Measurements from ENCODE around the gene MCC.
A peak's percentile ranks its signal among the peaks of the same experiment; 100 is the strongest.
"Not testable (repeated sequence)": the region's sequence is repeated elsewhere in the genome, so short reads cannot be mapped to it uniquely, and the experiment has no call there.

MCC gene

GRCh38 chr5:113490317-113490716 is 2.1 kb upstream of the MCC start:
- DNase-seq (ENCODE audit: low spot score), result no peak

GRCh38 chr5:113489299-113489698 is 1.0 kb upstream of the MCC start:
- DNase-seq (ENCODE audit: low spot score), result no peak

GRCh38 chr5:113488645-113489184 is 462 bp upstream of the MCC start:
- no peak for DNase-seq (ENCODE audit: low spot score)

GRCh38 chr5:113487416-113487780 is 855 bp downstream of the MCC start:
- DNase-seq (ENCODE audit: low spot score), result peak; percentile 71

GRCh38 chr5:113480243-113480642 is 8.0 kb downstream of the MCC start:
- no peak for DNase-seq (ENCODE audit: low spot score)

GRCh38 chr5:113478691-113479090 is 9.6 kb downstream of the MCC start:
- DNase-seq (ENCODE audit: low spot score), result no peak

GRCh38 chr5:113474100-113474728 is 14.0 kb downstream of the MCC start:
- DNase-seq (ENCODE audit: low spot score), result no peak

GRCh38 chr5:113463032-113463431 is 25.2 kb downstream of the MCC start:
- DNase-seq (ENCODE audit: low spot score), result no peak

- not testable (repeated sequence) for DNase-seq (ENCODE audit: low spot score)
Observed at GRCh38 chr5:113457106-113457505, 31.1 kb downstream of the MCC start.

GRCh38 chr5:113452941-113453340 is 35.3 kb downstream of the MCC start:
- DNase-seq (ENCODE audit: low spot score), result no peak

GRCh38 chr5:113451797-113452196 is 36.5 kb downstream of the MCC start:
- no peak for DNase-seq (ENCODE audit: low spot score)

GRCh38 chr5:113450929-113451328 is 37.3 kb downstream of the MCC start:
- no peak for DNase-seq (ENCODE audit: low spot score)

GRCh38 chr5:113450462-113450861 is 37.8 kb downstream of the MCC start:
- no peak for DNase-seq (ENCODE audit: low spot score)

- DNase-seq (ENCODE audit: low spot score), result no peak
Observed at GRCh38 chr5:113448252-113448651, 40.0 kb downstream of the MCC start.

GRCh38 chr5:113447498-113448050 is 40.7 kb downstream of the MCC start:
- DNase-seq (ENCODE audit: low spot score), result peak; percentile 20

GRCh38 chr5:113446358-113446927 is 41.8 kb downstream of the MCC start:
- DNase-seq (ENCODE audit: low spot score), result no peak

- DNase-seq (ENCODE audit: low spot score), result no peak
Observed at GRCh38 chr5:113437111-113437510, 51.1 kb downstream of the MCC start.

- no peak for DNase-seq (ENCODE audit: low spot score)
Observed at GRCh38 chr5:113435575-113435974, 52.7 kb downstream of the MCC start.

- no peak for DNase-seq (ENCODE audit: low spot score)
Observed at GRCh38 chr5:113434889-113435288, 53.4 kb downstream of the MCC start, which contains the start of gene TSSK1B. TSSK1B (minus strand) TSS chr5:113434989; CDS start chr5:113434839, 150 bp downstream.

- no peak for DNase-seq (ENCODE audit: low spot score)
Observed at GRCh38 chr5:113433862-113434612, 54.2 kb downstream of the MCC start.

- no peak for DNase-seq (ENCODE audit: low spot score)
Observed at GRCh38 chr5:113433071-113433470, 55.2 kb downstream of the MCC start.

GRCh38 chr5:113427871-113428574 is 60.2 kb downstream of the MCC start:
- no peak for DNase-seq (ENCODE audit: low spot score)

All from iPS-NIHi11 (cell line).